CD14-positive monocyte (primary cell): Measurements from ENCODE around the gene CARM1. TPM values are rescaled to one million over a fixed set of nuclear protein-coding genes. Genes with fewer than 3 reads are reported as not detected.

Experiments
- DNase-seq, 3 donors: peaks; one replicate each; pipeline ENCODE4 v3.0.0-alpha.2; 2011 to 2022
- H2AFZ ChIP-seq: 2 replicates; pipeline ENCODE4 v1.6.0; 2012; ENCODE audit warnings: mild to moderate bottlenecking, low read depth, low read length, inconsistent platforms; ENCODE audit not compliant: insufficient read depth, poor library complexity, severe bottlenecking
- H3K27ac ChIP-seq, 2 donors: 1 replicate in 1 of 2; 2 replicates in 1 of 2; pipeline ENCODE4 v1.5.1; 2012 to 2013; ENCODE audit warnings: low read length in 2 of 2, control low read depth in 1 of 2, inconsistent platforms in 1 of 2, low read depth in 1 of 2, mild to moderate bottlenecking in 1 of 2
- H3K27me3 ChIP-seq, 2 donors: one replicate each; pipeline versions ENCODE4 v1.6.0 to v1.6.1; 2011 to 2013; ENCODE audit warnings: low read length in 2 of 2; ENCODE audit not compliant: control insufficient read depth in 2 of 2, insufficient read depth in 2 of 2
- H3K36me3 ChIP-seq, 2 donors: replicated peaks in 1 of 2; 1 replicate in 1 of 2; 2 replicates in 1 of 2; pipeline versions ENCODE4 v1.5.1 to v1.6.1; 2012 to 2013; ENCODE audit warnings: low read length in 2 of 2, control low read depth in 1 of 2, inconsistent platforms in 1 of 2, mild to moderate bottlenecking in 1 of 2; ENCODE audit not compliant: insufficient read depth in 2 of 2, control insufficient read depth in 1 of 2
- H3K4me1 ChIP-seq, 2 donors: 1 replicate in 1 of 2; 2 replicates in 1 of 2; pipeline versions ENCODE4 v1.5.1 to v1.6.1; 2012 to 2013; ENCODE audit warnings: low read length in 2 of 2, control low read depth in 1 of 2, inconsistent platforms in 1 of 2, mild to moderate bottlenecking in 1 of 2, moderate library complexity in 1 of 2; ENCODE audit not compliant: insufficient read depth in 2 of 2, control insufficient read depth in 1 of 2
- H3K4me2 ChIP-seq: replicated peaks from 2 replicates; pipeline ENCODE3; 2012; ENCODE audit warnings: low read length, moderate library complexity, mild to moderate bottlenecking; ENCODE audit not compliant: poor library complexity, severe bottlenecking; ENCODE audit errors: extremely low read depth
- H3K4me3 ChIP-seq, 3 experiments: fragments of 200-600 bp in 1 of 3; sonication (generic) in 1 of 3; replicated peaks in 1 of 3; 1 replicate in 2 of 3; 2 replicates in 1 of 3; pipeline ENCODE4 v1.5.1; 2011 to 2013; ENCODE audit warnings: low read length in 3 of 3, mild to moderate bottlenecking in 3 of 3, control low read depth in 2 of 3, low read depth in 2 of 3, inconsistent platforms in 1 of 3, moderate library complexity in 1 of 3
- H3K79me2 ChIP-seq: 2 replicates; pipeline ENCODE4 v1.6.0; 2012; ENCODE audit warnings: mild to moderate bottlenecking, control low read depth, inconsistent platforms, low read length, moderate library complexity; ENCODE audit not compliant: insufficient read depth
- H3K9ac ChIP-seq: 2 replicates; pipeline ENCODE4 v1.6.0; 2017; ENCODE audit warnings: low read length, mild to moderate bottlenecking; ENCODE audit not compliant: insufficient read depth, poor library complexity, severe bottlenecking
- H3K9me3 ChIP-seq, 2 donors: replicated peaks in 1 of 2; 1 replicate in 1 of 2; 2 replicates in 1 of 2; pipeline versions ENCODE4 v1.5.1 to v1.6.1; 2012 to 2013; ENCODE audit warnings: low read length in 2 of 2, control low read depth in 1 of 2; ENCODE audit not compliant: control insufficient read depth in 1 of 2, insufficient read depth in 1 of 2
- H4K20me1 ChIP-seq: 2 replicates; pipeline ENCODE4 v1.6.0; 2012; ENCODE audit warnings: mild to moderate bottlenecking, low read length, control low read depth, moderate library complexity; ENCODE audit not compliant: insufficient read depth
- H3K27ac Mint-ChIP-seq, 7 donors: one replicate each; pipeline ENCODE4 v1.8.0; 2020; ENCODE audit warnings: mild to moderate bottlenecking in 7 of 7, mixed read lengths in 7 of 7, moderate library complexity in 6 of 7, inconsistent platforms in 2 of 7
- H3K27me3 Mint-ChIP-seq, 3 donors: one replicate each; pipeline ENCODE4 v1.8.0; 2021 to 2022; ENCODE audit warnings: low read depth in 3 of 3, mild to moderate bottlenecking in 3 of 3, mixed read lengths in 3 of 3, moderate library complexity in 3 of 3, inconsistent platforms in 1 of 3
- H3K36me3 Mint-ChIP-seq, 2 donors: one replicate each; pipeline ENCODE4 v1.8.0; 2020; ENCODE audit warnings: mixed read lengths in 2 of 2, inconsistent platforms in 1 of 2, mild to moderate bottlenecking in 1 of 2
- H3K4me1 Mint-ChIP-seq: one replicate; pipeline ENCODE4 v1.8.0; 2020; ENCODE audit warnings: mild to moderate bottlenecking, mixed read lengths
- H3K4me3 Mint-ChIP-seq, 2 donors: one replicate each; pipeline ENCODE4 v1.8.0; 2020; ENCODE audit warnings: mild to moderate bottlenecking in 2 of 2, mixed read lengths in 2 of 2, moderate library complexity in 1 of 2
- H3K9me3 Mint-ChIP-seq, 7 donors: one replicate each; pipeline ENCODE4 v1.8.0; 2020 to 2022; ENCODE audit warnings: mixed read lengths in 7 of 7, mild to moderate bottlenecking in 6 of 7, moderate library complexity in 6 of 7, inconsistent platforms in 2 of 7
- WGBS: methylation state at CpG from one replicate; pipeline ENCODE4 v1.1.5; 2013; ENCODE audit warnings: missing lambda C conversion rate; ENCODE audit not compliant: insufficient coverage; 5-methylcytosine and 5-hydroxymethylcytosine counted together
- intact Hi-C, 2 donors: fragments of 100-400 bp; cut with micrococcal nuclease; formaldehyde crosslinking; loops; one replicate each; pipeline versions ENCODE4 v1.15.0 to v1.15.1; 2023
- polyA plus RNA-seq, 3 donors: library from polyadenylated mRNA; depleted of rRNA in 1 of 3; unstranded in 2 of 3; stranded (reverse) in 1 of 3; fragments of 300-500 nt in 2 of 3; fragments of >200 nt in 1 of 3; fragmentation: Illumina TruSeq in 2 of 3; gene quantifications; 1 replicate in 2 of 3; 2 replicates in 1 of 3; pipeline ENCODE4 v1.2.3, GENCODE V29; 2012 to 2021
- TF ChIP-seq, protein P1 (sequence below): fragments of 200-600 bp; IDR thresholded peaks from one replicate; pipeline ENCODE4 v1.8.0; 2022; ENCODE audit warnings: antibody characterized with exemption, mild to moderate bottlenecking

Gene CARM1
- polyA plus RNA-seq, 3 donors = 0.17 to 26.3 (median 0.29) TPM

GRCh38 chr19:10848230-10848856 is 23.0 kb upstream of the CARM1 start, which contains the start of gene C19orf38:
C19orf38 (plus strand) TSS chr19:10848415; CDS start chr19:10848509, 94 bp downstream.
- Histone ChIP-seq H3K27me3 (no peaks in the 10 kb centered on the region), H3K9me3 (peaks cover 0 to 3% of the 10 kb centered on the region in 2 donors), H3K4me1 (peaks cover 25 to 46% of the 10 kb centered on the region in 2 donors), H4K20me1 (peaks cover 21% of the 10 kb centered on the region), H3K9ac (peak within 1 kb of the TSS; percentile 86), H3K27ac (peak within 1 kb of the TSS; percentile 82 to 93), H3K4me2 (peak within 1 kb of the TSS; percentile 96), H2AFZ (peak within 1 kb of the TSS; percentile 93), H3K4me3 (peak within 1 kb of the TSS; percentile 84 to 98 (median 89)), H3K36me3 (peaks cover 20 to 31% of the 10 kb centered on the region in 2 donors), H3K79me2 (peaks cover 55% of the 10 kb centered on the region)
- Mint-ChIP-seq H3K36me3 (peaks cover 25 to 29% of the 10 kb centered on the region in 2 donors), H3K27me3 (peaks cover 1 to 4% (median 2%) of the 10 kb centered on the region in 3 donors), H3K4me1 (peaks cover 43% of the 10 kb centered on the region), H3K27ac (peak within 1 kb of the TSS; percentile 87 to 97 (median 94)), H3K9me3 (peaks cover 0 to 7% (median 4%) of the 10 kb centered on the region in 7 donors), H3K4me3 (peak within 1 kb of the TSS; percentile 93 to 99)
- peak; percentile 64 to 83 (median 83) for DNase-seq
- TF ChIP-seq, protein P1, sequence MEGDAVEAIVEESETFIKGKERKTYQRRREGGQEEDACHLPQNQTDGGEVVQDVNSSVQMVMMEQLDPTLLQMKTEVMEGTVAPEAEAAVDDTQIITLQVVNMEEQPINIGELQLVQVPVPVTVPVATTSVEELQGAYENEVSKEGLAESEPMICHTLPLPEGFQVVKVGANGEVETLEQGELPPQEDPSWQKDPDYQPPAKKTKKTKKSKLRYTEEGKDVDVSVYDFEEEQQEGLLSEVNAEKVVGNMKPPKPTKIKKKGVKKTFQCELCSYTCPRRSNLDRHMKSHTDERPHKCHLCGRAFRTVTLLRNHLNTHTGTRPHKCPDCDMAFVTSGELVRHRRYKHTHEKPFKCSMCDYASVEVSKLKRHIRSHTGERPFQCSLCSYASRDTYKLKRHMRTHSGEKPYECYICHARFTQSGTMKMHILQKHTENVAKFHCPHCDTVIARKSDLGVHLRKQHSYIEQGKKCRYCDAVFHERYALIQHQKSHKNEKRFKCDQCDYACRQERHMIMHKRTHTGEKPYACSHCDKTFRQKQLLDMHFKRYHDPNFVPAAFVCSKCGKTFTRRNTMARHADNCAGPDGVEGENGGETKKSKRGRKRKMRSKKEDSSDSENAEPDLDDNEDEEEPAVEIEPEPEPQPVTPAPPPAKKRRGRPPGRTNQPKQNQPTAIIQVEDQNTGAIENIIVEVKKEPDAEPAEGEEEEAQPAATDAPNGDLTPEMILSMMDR = no peak
- WGBS = 0% methylated on average over 7 of the region's 14 CpGs
- intact Hi-C loops = no loop called here

GRCh38 chr19:10850631-10851030 is 20.7 kb upstream of the CARM1 start:
- 100% methylated on average over 3 of the region's 5 CpGs for WGBS
- Histone ChIP-seq H4K20me1 (peaks cover 31% of the 10 kb centered on the region), H3K27ac (peak overlapping the region in 1 of 2 donors; percentile 53), H3K4me1 (peaks cover 29 to 53% of the 10 kb centered on the region in 2 donors), H3K9me3 (peaks cover 0 to 3% of the 10 kb centered on the region in 2 donors), H3K4me2 (no peak overlapping the region), H3K27me3 (no peaks in the 10 kb centered on the region), H3K36me3 (peaks cover 31 to 51% of the 10 kb centered on the region in 2 donors), H3K9ac (no peak overlapping the region), H2AFZ (no peak overlapping the region), H3K4me3 (no peak overlapping the region), H3K79me2 (peaks cover 77% of the 10 kb centered on the region)
- peaks cover 38 to 52% of the 10 kb centered on the region in 2 donors for H3K36me3 Mint-ChIP-seq
- TF ChIP-seq, protein P1 = no peak
- peaks cover 0 to 2% (median 1%) of the 10 kb centered on the region in 3 donors for H3K27me3 Mint-ChIP-seq
- no peak for DNase-seq
- intact Hi-C loops = no loop called here
- peaks cover 45% of the 10 kb centered on the region for H3K4me1 Mint-ChIP-seq
- H3K4me3 Mint-ChIP-seq = peak overlapping the region in 1 of 2 donors; percentile 37
- peaks cover 0 to 6% (median 4%) of the 10 kb centered on the region in 7 donors for H3K9me3 Mint-ChIP-seq
- H3K27ac Mint-ChIP-seq = peak overlapping the region in 4 of 7 donors; percentile 46 to 77 (median 64)
